DND-41 (cell line): ENCODE measurements around the gene NTN5.

Experiments used
- ATAC-seq: fragments of 200-7000 bp; cut with Tn5 transposase; 3 replicates; pipeline ENCODE4 v1.9.1; 2021; ENCODE audit warnings: low read depth; ENCODE audit not compliant: insufficient read depth
- DNase-seq: peaks from one replicate; pipeline ENCODE4 v3.0.0-alpha.2; 2020
- H2AFZ ChIP-seq: 2 replicates; pipeline ENCODE4 v1.6.0; 2012; ENCODE audit warnings: low read depth, low read length
- H3K27ac ChIP-seq: 2 replicates; pipeline ENCODE4 v1.5.1; 2012; ENCODE audit warnings: low read length, inconsistent platforms
- H3K27me3 ChIP-seq: fragments of 200-600 bp; sonication (generic); 2 replicates; pipeline ENCODE4 v1.6.0; 2012; ENCODE audit warnings: low read length, mild to moderate bottlenecking, inconsistent platforms; ENCODE audit not compliant: insufficient read depth, poor library complexity
- H3K36me3 ChIP-seq: 2 replicates; pipeline ENCODE4 v1.5.1; 2012; ENCODE audit warnings: low read length, inconsistent platforms; ENCODE audit not compliant: insufficient read depth
- H3K4me1 ChIP-seq: 2 replicates; pipeline ENCODE4 v1.5.1; 2012; ENCODE audit warnings: mild to moderate bottlenecking, low read length; ENCODE audit not compliant: insufficient read depth
- H3K4me2 ChIP-seq: 2 replicates; pipeline ENCODE4 v1.6.0; 2012; ENCODE audit warnings: mild to moderate bottlenecking, moderate library complexity, low read length, inconsistent platforms; ENCODE audit not compliant: insufficient read depth
- H3K4me3 ChIP-seq, 2 experiments: fragments of 200-600 bp in 1 of 2; shearing (Covaris generic) in 1 of 2; 2 replicates each; pipeline ENCODE4 v1.5.1; 2012 to 2016; ENCODE audit warnings: inconsistent platforms in 2 of 2, low read length in 2 of 2, mild to moderate bottlenecking in 2 of 2, low read depth in 1 of 2, moderate library complexity in 1 of 2
- H3K79me2 ChIP-seq: 2 replicates; pipeline ENCODE4 v1.6.0; 2012; ENCODE audit warnings: low read length, inconsistent platforms; ENCODE audit not compliant: insufficient read depth
- H3K9ac ChIP-seq: 2 replicates; pipeline ENCODE4 v1.6.0; 2012; ENCODE audit warnings: low read depth, mild to moderate bottlenecking, inconsistent platforms, low read length, moderate library complexity
- H3K9me3 ChIP-seq: 2 replicates; pipeline ENCODE4 v1.5.1; 2012; ENCODE audit warnings: low read length, moderate library complexity, mild to moderate bottlenecking, inconsistent platforms; ENCODE audit not compliant: insufficient read depth, severe bottlenecking
- H4K20me1 ChIP-seq: 2 replicates; pipeline ENCODE4 v1.6.0; 2012; ENCODE audit warnings: low read length; ENCODE audit not compliant: insufficient read depth
- CTCF ChIP-seq: IDR thresholded peaks from 2 replicates; pipeline ENCODE4 v1.5.1; 2012; ENCODE audit warnings: borderline replicate concordance, low read length, moderate library complexity, mild to moderate bottlenecking; ENCODE audit not compliant: poor library complexity, severe bottlenecking; ENCODE audit errors: extremely low read depth
- EZH2 ChIP-seq: IDR thresholded peaks from 3 replicates; pipeline ENCODE4 v1.6.1; 2012; ENCODE audit warnings: borderline replicate concordance, low read depth, mild to moderate bottlenecking, moderate library complexity, low read length, inconsistent platforms; ENCODE audit not compliant: severe bottlenecking

The NTN5 gene

GRCh38 chr19:48635966-48636858 lies 36.6 kb downstream of the NTN5 start:
- no peaks in the 10 kb centered on the region for H3K9me3 ChIP-seq
- H3K27ac ChIP-seq = peak overlapping the region; percentile 86
- peaks cover 54% of the 10 kb centered on the region for H3K4me1 ChIP-seq
- peaks cover 7% of the 10 kb centered on the region; the same call in 1 of the 2 replicates for H4K20me1 ChIP-seq
- no peak for ATAC-seq
- DNase-seq = peak; percentile 58
- peak overlapping the region; percentile 85 for H3K4me2 ChIP-seq
- H3K79me2 ChIP-seq = peaks cover 18% of the 10 kb centered on the region
- H2AFZ ChIP-seq = peak overlapping the region; percentile 61
- peak overlapping the region; percentile 93 for H3K9ac ChIP-seq
- H3K4me3 ChIP-seq = peak overlapping the region; percentile 75 to 87
- no peaks in the 10 kb centered on the region for H3K27me3 ChIP-seq
- peaks cover 17% of the 10 kb centered on the region for H3K36me3 ChIP-seq
- TF ChIP-seq CTCF (no peak), EZH2 (no peak)

- peak; percentile 77 for DNase-seq
- H3K9me3 ChIP-seq = no peaks in the 10 kb centered on the region
- peaks cover 54% of the 10 kb centered on the region for H3K4me1 ChIP-seq
- no peaks in the 10 kb centered on the region for H3K27me3 ChIP-seq
- TF ChIP-seq EZH2 = no peak
- TF ChIP-seq CTCF = no peak
- ATAC-seq = peak; percentile 14
- peaks cover 25% of the 10 kb centered on the region for H3K36me3 ChIP-seq
- peak overlapping the region; percentile 86 for H3K27ac ChIP-seq
- peak overlapping the region; percentile 93 for H3K9ac ChIP-seq
- peak overlapping the region; percentile 61 for H2AFZ ChIP-seq
- peaks cover 7% of the 10 kb centered on the region; the same call in 1 of the 2 replicates for H4K20me1 ChIP-seq
- H3K4me2 ChIP-seq = peak overlapping the region; percentile 85
- H3K79me2 ChIP-seq = peaks cover 18% of the 10 kb centered on the region
- H3K4me3 ChIP-seq = peak overlapping the region; percentile 75 to 87
Measured at GRCh38 chr19:48635263-48635965, 37.4 kb downstream of the NTN5 start.

- peak overlapping the region; percentile 82 for H3K27ac ChIP-seq
- no peaks in the 10 kb centered on the region for H3K27me3 ChIP-seq
- no peaks in the 10 kb centered on the region for H3K9me3 ChIP-seq
- H3K9ac ChIP-seq = peak overlapping the region; percentile 93
- peaks cover 33% of the 10 kb centered on the region for H3K36me3 ChIP-seq
- peaks cover 54% of the 10 kb centered on the region for H3K4me1 ChIP-seq
- ATAC-seq (peak; percentile 47), DNase-seq (peak; percentile 96)
- H3K79me2 ChIP-seq = peaks cover 18% of the 10 kb centered on the region
- H3K4me2 ChIP-seq = peak overlapping the region; percentile 85
- TF ChIP-seq EZH2 (no peak), CTCF (no peak)
- H4K20me1 ChIP-seq = peaks cover 7% of the 10 kb centered on the region
- peak overlapping the region; percentile 59 for H2AFZ ChIP-seq
- H3K4me3 ChIP-seq = peak overlapping the region; percentile 10 to 87; a peak in 3 of 4 replicates
Measured at GRCh38 chr19:48634424-48635262, 38.2 kb downstream of the NTN5 start.
